Measurements from ENCODE around the gene ENTHD1.

Gene ENTHD1

GRCh38 chr22:39893526-39893925, at the start of gene ENTHD1:
ENTHD1 (minus strand) TSS chr22:39893760; CDS start chr22:39887748, 6,012 bp downstream.
- no peak for DNase-seq (ENCODE audit: low read depth, low spot score)

GRCh38 chr22:39943337-39943736, 49.8 kb upstream of the ENTHD1 start:
- DNase-seq (ENCODE audit: low read depth, low spot score), result no peak

- no peak for DNase-seq (ENCODE audit: low read depth, low spot score)
Measured at GRCh38 chr22:39942439-39943230, 49.1 kb upstream of the ENTHD1 start.

- no peak for DNase-seq (ENCODE audit: low read depth, low spot score)
Measured at GRCh38 chr22:39941601-39942000, 48.0 kb upstream of the ENTHD1 start.

GRCh38 chr22:39940757-39941305, 47.3 kb upstream of the ENTHD1 start:
- DNase-seq (ENCODE audit: low read depth, low spot score), result no peak

GRCh38 chr22:39939830-39940229, 46.3 kb upstream of the ENTHD1 start:
- DNase-seq (ENCODE audit: low read depth, low spot score), result no peak

- no peak for DNase-seq (ENCODE audit: low read depth, low spot score)
Measured at GRCh38 chr22:39938509-39939111, 45.0 kb upstream of the ENTHD1 start.

- DNase-seq (ENCODE audit: low read depth, low spot score), result no peak
Measured at GRCh38 chr22:39937906-39938305, 44.3 kb upstream of the ENTHD1 start.

- DNase-seq (ENCODE audit: low read depth, low spot score), result no peak
Measured at GRCh38 chr22:39936523-39937145, 43.1 kb upstream of the ENTHD1 start.

GRCh38 chr22:39935612-39936011, 42.1 kb upstream of the ENTHD1 start:
- no peak for DNase-seq (ENCODE audit: low read depth, low spot score)

GRCh38 chr22:39935116-39935515, 41.6 kb upstream of the ENTHD1 start:
- DNase-seq (ENCODE audit: low read depth, low spot score), result no peak

- DNase-seq (ENCODE audit: low read depth, low spot score), result no peak
Measured at GRCh38 chr22:39933741-39934140, 40.2 kb upstream of the ENTHD1 start.

- DNase-seq (ENCODE audit: low read depth, low spot score), result no peak
Measured at GRCh38 chr22:39932918-39933649, 39.5 kb upstream of the ENTHD1 start.

- DNase-seq (ENCODE audit: low read depth, low spot score), result no peak
Measured at GRCh38 chr22:39932166-39932565, 38.6 kb upstream of the ENTHD1 start.

GRCh38 chr22:39931251-39931650, 37.7 kb upstream of the ENTHD1 start:
- no peak for DNase-seq (ENCODE audit: low read depth, low spot score)

GRCh38 chr22:39928536-39929520, 35.3 kb upstream of the ENTHD1 start:
- no peak for DNase-seq (ENCODE audit: low read depth, low spot score)

GRCh38 chr22:39927544-39927943, 34.0 kb upstream of the ENTHD1 start:
- DNase-seq (ENCODE audit: low read depth, low spot score), result no peak

- no peak for DNase-seq (ENCODE audit: low read depth, low spot score)
Measured at GRCh38 chr22:39926753-39927152, 33.2 kb upstream of the ENTHD1 start.

GRCh38 chr22:39925909-39926679, 32.5 kb upstream of the ENTHD1 start:
- no peak for DNase-seq (ENCODE audit: low read depth, low spot score)

- no peak for DNase-seq (ENCODE audit: low read depth, low spot score)
Measured at GRCh38 chr22:39925273-39925672, 31.7 kb upstream of the ENTHD1 start.

Measured in brain pericyte (primary cell).